CD4-positive, alpha-beta T cell treated with Interleukin-6 for 4 hours (primary cell): ENCODE measurements around the gene THOP1.

Experiments
- DNase-seq: peaks from one replicate; pipeline ENCODE4 v3.0.0-alpha.2; 2020; ENCODE audit warnings: mixed read lengths

The THOP1 gene

DNA sequence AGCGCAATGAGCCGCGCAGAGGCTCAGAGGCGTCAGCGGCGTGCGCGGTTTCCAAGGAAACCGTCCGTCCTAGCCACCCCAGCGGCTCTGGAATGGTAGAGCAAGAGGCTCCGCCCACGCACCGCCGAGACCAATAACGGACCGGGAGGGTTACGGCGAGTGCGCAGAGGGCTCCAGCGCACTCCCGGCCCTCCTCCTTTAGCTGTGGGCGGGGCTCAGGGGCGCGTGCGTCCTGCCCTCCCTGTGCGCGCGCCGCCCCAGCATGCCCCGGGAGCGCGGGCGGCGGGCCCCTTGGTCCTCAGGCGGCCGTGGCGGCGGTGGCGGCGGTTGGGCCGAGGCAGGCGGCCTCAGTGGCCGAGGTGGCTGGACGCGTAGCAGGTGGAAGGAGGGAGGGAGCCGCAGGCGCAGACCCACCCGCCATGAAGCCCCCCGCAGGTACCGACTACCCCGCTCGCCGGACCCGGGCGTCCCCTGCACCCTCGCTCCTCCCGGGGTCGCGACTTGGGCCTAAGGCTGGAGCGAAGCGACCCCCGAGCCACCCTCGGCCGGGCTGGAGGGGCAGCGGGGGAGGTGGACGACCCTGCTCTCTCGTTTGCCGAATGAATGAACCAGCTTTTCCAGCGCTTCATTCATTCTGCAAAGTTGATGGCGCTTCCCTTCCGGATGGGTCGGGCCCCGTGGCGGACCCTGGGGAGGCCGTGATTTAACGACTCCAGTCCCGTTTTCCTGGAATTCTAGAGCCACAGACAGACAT, at the start of gene THOP1:
Gene THOP1, plus strand, starts transcription at position 260 of the 754 bp plus-strand sequence. Its CDS starts 160 bp downstream, at position 420.
- peak; percentile 100 for DNase-seq

DNA sequence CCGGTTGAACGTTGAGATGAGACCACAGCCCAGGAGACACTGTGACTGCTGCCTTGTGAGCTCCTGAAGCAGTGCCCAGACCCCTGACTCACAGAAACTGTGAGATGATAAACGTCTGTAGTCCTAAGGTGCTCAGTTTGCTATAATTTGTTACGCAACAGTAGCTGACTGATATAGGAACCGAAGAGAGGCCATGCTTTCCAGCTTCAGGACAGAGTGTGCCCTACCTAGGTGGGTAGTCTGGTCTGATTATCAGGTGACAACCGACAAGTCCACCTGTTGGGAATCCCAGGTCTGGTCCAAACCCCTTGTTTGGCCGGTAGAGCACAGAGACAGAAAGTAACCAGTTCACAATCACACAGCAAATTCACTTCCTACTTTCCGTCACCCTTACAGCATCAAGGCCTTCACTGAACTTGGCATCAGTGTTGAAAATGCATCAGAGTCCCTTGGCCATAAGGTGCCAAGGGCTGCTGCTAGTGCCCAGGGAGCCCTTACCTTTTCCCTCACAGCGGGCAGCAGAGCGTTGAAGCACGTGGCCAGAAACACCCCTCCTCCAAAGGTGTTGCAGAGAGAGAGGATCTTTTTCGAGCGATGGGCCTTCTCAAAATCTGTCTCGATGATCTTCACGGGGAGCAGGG, 48.6 kb upstream of the THOP1 start:
- no peak for DNase-seq

DNA sequence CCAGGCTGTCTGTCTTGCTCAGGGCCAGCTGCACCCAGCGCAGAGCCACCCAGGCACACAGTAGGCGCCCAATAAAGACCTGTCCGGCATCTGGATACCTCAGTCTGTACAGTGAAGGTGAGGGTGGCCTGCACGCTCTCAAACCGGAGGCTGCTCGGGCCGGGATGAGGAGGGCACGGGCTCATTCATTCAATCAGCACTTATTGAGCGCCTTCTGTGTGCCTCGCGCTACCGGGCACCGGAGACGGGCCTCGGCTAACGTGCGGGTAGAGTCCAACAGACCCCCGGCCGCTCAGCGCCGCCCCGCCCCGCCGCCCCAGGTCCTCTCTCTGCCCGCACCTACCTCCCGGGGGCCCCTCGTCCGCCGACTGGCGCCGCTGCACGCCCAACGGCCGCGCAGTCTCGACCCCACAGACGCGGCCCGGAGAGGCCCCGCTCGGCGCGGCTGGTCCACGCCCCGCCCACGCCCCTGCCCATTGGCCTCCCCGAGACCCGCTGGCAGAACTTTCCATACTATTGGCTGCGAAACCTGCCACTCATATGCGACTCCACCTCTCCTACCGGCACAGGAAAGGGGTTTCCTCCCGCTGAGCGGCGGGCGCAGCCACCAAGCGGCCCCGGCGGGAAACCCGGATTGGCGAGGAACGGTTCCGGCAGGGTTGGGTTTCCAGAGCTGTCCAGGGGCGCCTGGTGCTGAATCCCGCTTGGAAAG, 45.5 kb upstream of the THOP1 start, which contains the start of gene SLC39A3:
Gene SLC39A3, minus strand, starts transcription at position 416 of the 712 bp plus-strand sequence. CDS start 2,760 bp downstream, outside the sequence.
- peak; percentile 98 for DNase-seq

DNA sequence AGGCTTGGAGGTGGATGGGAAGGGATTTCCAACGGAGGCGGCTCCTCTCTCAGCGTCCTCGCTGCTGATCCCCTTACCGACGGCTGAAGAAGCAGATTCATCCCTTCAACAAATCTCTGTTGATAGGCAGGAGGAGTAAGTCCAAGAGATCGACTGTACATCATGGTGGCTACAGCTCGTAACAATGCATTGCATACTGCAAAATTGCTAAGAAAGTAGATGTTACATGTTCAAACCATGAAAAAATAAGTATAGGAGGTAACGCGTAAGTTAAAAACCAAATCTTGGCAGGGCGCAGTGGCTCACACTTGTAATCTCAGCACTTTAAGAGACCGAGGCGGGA, 45.0 kb upstream of the THOP1 start:
- no peak for DNase-seq

DNA sequence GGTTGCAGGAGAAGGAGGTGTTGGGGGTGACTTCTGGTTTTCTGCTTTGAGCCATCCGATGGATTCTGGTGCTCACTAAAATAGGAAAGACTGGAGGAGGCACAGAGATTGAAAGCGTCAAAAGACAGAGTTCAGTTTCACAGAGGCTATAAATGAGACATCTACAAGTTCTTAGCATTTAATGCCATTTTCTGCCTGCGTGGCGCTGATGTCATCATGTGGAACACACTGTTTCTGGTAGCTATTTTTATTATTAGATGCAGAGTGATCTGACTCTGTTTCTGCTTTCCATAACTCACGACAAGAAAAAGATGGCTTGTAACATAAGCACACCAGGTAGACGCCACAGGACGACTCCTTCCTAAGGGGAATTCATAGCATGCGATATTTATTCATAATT, 42.2 kb upstream of the THOP1 start:
- no peak for DNase-seq

DNA sequence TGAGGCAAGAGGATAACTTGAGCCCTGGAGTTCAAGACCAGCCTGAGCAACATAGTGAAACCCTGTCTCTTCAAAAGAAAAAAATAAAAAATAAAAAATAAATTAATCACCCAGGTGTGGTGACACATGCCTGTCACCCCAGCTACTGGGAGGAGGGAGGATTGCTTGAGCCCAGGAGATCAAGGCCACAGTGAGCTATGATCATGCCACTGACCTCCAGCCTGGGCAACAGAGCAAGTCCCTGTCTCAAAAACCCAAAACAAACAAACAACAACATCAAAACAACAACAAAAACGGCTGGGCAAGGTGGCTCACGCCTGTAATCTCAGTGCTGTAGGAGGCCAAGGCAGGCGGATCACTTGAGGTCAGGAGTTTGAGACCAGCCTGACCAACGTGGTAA, 41.2 kb upstream of the THOP1 start:
- no peak for DNase-seq

DNA sequence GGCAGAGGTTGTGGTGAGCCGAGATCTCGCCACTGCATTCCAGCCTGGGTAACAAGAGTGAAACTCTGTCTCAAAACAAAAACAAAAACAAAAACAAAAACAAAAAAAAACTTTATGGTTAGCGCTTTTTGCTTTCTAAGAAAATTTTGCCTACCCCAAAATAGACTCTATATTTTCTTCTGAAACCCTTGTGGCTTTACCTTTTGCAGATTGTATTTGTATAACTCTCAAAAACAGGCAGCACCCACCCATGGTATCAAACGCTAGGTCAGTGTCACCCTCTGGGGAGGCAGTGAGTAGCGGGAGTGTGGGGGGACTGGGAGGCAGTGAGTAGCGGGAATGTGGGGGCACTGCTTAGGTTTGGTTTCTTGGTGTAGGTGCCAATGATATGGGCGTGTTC, 38.0 kb upstream of the THOP1 start:
- no peak for DNase-seq

DNA sequence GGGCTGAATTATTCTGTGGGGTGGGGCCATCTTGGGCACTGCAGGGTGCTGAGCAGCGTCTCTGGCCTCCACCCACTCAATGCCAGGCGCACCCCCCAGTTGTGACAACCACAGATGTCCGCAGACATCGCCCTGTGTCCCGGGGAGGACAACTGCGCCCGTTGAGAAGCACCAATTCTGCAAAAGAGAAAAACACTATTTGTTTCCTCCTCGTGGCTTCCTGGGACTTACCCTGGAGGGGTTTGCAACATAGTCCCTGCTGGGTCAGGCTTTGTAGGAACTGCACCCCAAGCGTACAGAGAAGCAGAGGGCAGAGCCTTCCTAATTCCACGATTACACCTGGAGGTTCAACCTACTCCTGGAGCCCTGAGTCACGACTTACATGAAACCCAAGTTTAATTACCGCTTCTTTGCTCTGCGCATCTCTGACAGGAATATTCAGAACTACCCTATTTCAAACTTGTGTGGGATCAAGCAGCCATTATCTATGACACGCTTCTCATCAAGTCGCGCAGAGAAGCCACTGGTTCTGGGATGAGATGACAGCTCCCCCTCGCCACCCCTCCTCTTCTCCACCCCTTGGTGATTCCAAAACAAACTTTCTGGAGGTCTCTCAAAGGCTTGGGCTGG, 34.4 kb upstream of the THOP1 start:
- DNase-seq: no peak

DNA sequence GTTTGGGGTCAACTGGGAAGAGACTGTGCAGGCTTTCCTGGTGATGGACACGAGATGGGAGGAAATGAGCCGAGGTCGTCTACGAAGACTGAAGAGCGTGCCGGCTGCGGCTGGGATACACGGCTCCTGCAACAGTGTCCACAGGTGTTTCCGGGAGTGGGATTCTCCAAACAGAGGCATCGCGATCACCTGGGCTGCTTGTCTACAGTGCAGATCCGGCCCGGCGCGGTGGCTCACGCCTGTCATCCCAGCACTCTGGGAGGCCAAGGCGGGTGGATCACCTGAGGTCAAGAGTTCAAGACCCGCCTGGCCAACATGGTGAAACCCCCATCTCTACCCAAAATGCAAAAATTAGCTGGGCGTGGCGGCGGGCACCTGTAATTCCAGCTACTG, 33.9 kb upstream of the THOP1 start:
- DNase-seq: no peak

DNA sequence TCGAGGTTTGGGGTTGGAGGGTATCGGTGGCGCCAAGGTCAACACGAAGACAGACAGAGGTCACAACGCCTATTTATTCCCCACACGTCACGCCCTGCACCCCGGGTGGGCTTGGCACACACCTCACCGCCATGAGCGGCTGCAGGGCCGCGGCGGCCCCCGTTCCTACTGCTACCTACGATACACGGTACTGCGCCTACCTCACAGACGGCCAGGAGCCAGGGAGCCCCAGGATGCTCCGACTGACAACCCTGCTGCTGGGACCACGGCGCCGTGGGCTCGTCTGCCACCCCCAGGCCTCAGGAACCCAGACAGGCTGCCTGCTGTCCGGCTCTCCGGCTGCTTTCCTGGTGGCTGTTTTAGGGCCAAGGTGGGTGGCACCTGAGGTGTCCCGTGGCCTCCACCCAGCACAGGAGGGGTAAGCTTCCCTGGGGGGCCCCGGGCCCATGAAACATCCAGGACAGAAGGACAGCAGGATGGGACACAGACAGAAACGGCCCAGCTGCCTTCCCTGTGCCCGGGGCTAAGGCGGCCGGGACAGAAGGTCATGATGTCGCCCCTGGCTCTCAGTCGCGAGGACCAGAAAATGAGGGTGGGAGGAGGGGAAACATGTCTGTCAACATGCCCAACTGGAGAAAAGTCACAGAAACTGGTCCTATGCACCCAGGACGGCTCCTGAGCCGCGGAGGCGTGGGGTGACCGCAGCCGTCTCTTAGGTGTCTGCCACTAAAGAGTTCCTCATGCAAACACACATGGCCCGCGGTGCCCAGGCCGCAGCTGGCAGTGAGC, 30.4 kb upstream of the THOP1 start:
- DNase-seq: no peak

DNA sequence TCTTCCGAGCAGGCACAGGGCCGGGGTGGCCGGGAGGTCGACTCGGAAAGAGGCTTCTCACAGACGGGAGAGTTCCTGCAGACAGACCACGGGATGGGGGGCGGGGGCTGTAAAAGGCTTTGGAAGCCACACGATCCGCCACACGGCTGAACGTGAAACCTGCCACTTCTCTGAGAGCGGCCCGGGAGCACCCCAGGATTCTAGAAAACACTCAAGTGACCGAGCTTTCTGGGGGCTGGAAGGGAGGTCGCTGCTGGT, 29.9 kb upstream of the THOP1 start:
- DNase-seq: no peak

DNA sequence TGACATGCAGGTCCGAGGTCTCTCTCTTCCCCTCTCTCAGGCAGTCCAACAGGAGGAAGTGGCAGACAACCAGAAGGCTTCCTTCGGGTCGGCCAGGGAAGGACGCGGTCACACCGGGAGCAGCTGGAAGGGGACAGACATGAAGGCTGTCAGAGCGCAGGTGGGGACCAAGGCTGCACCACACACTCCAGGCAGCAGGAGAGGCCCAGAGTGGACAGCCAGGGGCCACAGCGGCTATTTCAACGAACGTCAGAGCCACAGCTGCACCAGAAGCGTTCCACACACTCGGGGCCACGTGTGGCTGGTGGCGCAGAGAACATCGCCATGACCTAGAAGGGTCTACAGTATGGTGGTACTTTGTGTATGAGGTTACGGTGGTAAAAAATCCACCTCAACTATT, 29.5 kb upstream of the THOP1 start:
- DNase-seq: no peak

DNA sequence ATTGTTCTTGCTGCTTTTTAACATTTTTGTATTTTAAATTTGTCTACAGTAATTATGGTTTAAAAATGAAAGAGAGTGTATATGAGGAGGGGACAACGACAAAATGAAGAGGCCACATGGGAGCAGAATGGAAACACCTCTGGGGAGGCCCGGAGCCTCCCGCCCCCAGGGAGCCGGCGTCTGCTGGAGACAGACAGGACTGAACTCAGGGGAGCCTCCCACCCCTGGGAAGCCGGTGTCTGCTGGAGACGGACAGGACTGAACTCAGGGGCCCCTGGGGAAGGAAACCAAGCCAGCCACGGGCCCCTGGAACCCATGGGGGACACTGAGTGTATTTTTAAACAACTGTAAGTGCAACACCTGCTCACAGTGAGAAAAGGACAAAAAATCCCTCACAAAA, 28.8 kb upstream of the THOP1 start:
- no peak for DNase-seq

DNA sequence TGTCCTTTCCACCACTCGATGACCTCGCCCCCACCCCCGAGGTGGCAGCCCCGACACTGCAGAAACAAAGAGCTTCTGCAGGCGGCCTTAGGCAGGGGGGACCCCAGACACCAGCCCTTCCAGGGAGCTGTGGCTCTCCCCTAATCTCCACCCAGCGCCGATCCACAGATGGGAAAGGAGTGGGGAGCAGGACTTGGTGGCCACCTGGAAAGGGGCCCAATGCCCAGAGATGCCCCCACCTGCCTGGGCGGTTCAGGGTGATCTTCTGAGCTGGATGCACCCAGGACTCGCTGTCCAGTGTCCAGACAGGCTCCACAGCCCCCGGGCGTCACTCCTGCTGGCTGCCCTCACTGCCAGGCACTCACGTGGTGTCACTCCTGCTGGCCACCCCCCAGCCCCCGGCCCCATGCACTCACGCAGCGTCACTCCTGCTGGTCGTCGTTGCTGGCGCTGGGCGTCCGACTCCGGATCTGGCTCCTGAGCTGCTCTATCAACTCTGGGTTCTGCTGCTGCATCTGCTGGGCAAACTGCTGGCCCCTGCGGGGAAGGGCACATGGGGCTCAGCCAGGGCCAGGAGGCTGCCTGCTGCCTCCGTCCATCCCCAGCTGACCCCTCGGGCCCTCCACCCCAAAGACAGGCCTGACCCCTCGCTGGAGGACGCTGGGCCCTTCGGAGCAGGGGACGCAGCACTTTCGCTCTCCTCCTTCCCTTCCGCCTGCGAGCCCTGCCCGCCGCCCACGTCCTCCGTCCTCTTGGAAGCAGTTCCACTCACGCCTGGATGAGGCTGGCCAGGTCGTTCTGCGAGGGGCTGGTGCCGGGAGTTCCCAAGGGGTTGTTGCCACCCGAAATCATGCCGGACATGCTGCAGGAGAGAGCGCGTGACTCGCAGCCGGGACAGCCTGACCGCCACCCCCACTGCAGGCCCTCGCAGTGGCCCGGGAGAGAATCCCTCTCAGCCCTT, 28.1 kb upstream of the THOP1 start:
- DNase-seq: no peak

DNA sequence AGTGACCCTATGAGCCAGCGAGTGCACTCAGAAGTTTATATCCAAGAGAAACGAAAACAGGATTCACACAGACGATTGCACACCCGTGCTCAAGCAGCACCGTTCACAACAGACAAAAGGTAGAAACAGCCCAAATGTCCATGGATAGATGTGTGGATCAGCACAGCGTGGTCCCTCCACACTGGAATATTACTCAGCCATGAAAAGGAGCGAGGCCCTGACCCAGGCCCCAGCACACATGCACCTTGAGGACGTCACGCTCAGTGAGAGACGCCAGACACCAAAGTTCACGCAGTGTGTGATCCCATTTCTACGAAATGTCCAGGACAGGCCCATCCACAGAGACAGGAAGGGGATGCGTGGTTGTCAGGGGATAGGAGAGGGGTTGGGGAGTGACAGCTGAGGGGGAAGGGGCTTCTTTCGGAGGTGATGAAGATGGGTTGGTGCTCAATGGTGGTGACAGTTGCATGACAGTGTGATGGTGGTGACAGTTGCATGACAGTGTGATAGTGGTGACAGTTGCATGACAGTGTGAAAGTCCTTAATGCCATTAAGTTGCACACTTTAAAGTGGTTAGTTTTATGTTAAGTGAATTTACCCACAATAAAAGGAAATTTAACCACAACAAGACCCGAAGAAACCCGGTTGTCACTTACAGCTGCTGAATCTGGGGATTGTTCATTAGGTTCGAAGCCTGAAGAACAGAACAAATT, 26.5 kb upstream of the THOP1 start:
- no peak for DNase-seq

DNA sequence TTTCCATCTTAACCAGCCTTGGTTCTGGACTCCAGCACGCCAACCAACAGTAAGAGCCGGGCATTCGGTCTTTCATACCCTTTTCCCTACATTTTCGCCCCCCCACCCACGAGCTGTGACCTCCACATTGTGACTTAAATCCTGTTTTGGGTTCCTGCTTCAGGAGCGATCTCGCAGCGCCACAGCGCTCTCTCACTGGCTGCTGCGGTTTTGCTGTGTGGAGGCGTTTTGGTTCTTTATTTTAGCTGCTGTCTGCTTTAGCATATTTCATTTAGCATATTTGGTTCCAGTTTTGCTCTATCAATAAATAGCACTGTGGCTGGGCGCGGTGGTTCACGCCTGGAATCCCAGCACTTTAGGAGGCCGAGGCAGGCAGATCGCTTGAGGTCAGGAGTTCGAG, 25.9 kb upstream of the THOP1 start:
- no peak for DNase-seq

DNA sequence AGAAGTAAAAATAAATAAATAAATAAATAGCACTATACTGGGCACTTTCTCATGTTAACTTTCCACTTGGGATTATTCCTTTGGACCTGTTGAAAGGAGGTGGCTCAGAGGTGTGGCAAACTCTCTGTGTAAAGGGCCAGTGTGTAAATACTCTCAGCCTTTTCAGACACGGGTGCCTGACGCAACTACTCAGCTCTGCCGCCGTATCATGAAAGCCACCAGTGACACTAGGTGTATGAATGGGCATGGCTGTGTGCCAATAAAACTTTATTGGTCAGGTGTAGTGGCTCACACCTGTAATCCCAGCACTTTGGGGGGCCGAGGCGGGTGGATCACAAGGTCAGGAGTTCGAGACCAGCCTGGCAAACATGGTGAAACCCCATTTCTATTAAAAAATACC, 25.3 kb upstream of the THOP1 start:
- no peak for DNase-seq

DNA sequence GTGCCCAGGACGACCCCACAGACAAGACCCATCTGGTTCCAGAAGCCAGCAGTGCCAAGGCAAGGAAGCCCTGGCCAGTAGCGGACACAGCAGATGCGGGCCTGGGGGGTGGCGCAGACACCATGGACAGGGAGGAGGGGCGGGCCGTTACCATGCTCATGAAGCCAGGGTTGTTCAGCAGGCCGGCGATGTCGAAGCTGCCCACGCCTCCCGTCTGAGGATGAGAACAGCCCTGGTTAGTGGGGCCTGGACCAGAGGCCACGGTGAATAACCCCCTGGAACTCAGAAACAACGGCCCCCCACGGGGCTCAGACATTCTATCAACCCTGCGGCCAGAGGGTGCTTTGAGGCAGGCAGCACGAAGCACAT, 24.0 kb upstream of the THOP1 start:
- DNase-seq: no peak

DNA sequence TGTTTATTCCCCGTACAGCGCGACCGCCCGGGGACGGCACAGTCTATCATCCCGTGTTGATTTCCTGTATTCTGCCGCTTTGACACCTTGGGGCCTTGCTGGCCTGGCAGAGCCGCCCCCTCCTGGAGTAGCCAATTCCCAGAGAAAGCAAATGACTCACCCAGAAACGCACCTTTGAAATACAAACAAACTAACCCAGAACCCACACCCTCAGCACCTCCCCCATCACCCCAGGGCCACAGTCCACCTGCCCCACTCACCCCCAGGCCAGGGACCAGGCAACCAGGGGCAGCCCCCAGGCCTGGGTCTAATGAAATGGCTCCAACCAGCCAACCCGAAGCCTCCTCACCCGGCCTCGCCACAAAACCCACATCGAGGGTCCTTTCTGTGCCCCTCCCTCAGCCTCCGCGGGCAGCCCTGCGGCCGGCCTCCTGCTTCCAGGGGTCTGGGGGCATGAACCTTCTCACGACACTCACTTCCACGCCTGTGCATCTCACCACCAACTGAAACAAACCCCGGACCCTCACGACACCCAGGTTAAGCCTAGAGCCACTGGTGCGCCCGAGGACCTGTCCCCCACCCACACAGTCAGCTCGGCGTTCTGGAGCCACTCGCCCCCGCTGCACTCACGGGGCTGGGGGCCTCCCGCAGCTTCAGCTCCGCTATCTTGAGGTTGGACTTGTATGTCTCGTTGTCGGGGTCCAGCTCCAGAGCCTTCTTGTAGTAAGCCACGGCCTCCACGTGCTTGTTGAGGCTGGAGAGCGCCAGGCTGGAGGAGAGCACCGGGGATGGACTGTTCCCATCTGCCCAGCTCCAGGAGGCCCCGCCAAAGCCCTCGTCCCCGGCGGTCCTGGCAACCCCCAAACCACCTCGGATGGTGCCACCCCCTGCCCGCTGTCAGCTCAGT, 23.2 kb upstream of the THOP1 start:
- DNase-seq: no peak
